ENCODE data around the gene CNOT4.

The CNOT4 gene

DNA sequence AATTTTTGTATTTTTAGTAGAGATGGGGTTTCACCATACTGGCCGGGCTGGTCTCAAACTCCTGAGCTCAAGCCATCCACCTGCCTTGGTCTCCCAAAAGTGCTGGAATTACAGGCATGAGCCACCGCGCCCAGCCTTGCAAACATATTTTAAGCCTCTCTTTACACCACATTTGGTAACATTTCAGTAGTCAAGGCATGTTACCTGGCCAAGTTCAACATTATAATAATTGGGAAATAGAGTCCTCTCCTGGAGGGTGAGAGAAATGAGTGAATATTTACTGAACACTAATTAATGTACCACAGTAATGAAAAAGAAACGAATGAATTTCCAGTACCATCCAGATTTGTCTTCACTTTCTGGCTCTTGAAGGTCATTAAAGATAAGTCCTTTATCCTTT lies 10.0 kb upstream of the CNOT4 start:
- no peak for ATAC-seq
- TF ChIP-seq PPARA (CRISPR knock-in tag; IDR thresholded peaks at IDR 0.05; ENCODE audit: borderline replicate concordance) (no peak), ZNF8 (CRISPR knock-in tag; IDR thresholded peaks at IDR 0.05) (no peak), BACH2 (CRISPR knock-in tag; IDR thresholded peaks at IDR 0.05; ENCODE audit: borderline replicate concordance) (no peak), ZC3H10 (CRISPR knock-in tag; IDR thresholded peaks at IDR 0.05) (no peak), TCF4 (CRISPR knock-in tag; IDR thresholded peaks at IDR 0.05; ENCODE audit: borderline replicate concordance) (no peak), RARB (CRISPR knock-in tag; IDR thresholded peaks at IDR 0.05) (no peak), ARNTL (CRISPR knock-in tag; IDR thresholded peaks at IDR 0.05; ENCODE audit: borderline replicate concordance, low read depth) (no peak), GLIS3 (CRISPR knock-in tag; IDR thresholded peaks at IDR 0.05) (no peak), CSDC2 (CRISPR knock-in tag; IDR thresholded peaks at IDR 0.05) (no peak), ZNF70 (CRISPR knock-in tag; IDR thresholded peaks at IDR 0.05) (no peak), ISL1 (CRISPR knock-in tag; IDR thresholded peaks at IDR 0.05) (no peak)
- TF ChIP-seq, protein P1, sequence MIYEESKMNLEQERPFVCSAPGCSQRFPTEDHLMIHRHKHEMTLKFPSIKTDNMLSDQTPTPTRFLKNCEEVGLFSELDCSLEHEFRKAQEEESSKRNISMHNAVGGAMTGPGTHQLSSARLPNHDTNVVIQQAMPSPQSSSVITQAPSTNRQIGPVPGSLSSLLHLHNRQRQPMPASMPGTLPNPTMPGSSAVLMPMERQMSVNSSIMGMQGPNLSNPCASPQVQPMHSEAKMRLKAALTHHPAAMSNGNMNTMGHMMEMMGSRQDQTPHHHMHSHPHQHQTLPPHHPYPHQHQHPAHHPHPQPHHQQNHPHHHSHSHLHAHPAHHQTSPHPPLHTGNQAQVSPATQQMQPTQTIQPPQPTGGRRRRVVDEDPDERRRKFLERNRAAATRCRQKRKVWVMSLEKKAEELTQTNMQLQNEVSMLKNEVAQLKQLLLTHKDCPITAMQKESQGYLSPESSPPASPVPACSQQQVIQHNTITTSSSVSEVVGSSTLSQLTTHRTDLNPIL (CRISPR knock-in tag; IDR thresholded peaks at IDR 0.05; ENCODE audit: low read depth), result no peak
- TF ChIP-seq, protein P2, sequence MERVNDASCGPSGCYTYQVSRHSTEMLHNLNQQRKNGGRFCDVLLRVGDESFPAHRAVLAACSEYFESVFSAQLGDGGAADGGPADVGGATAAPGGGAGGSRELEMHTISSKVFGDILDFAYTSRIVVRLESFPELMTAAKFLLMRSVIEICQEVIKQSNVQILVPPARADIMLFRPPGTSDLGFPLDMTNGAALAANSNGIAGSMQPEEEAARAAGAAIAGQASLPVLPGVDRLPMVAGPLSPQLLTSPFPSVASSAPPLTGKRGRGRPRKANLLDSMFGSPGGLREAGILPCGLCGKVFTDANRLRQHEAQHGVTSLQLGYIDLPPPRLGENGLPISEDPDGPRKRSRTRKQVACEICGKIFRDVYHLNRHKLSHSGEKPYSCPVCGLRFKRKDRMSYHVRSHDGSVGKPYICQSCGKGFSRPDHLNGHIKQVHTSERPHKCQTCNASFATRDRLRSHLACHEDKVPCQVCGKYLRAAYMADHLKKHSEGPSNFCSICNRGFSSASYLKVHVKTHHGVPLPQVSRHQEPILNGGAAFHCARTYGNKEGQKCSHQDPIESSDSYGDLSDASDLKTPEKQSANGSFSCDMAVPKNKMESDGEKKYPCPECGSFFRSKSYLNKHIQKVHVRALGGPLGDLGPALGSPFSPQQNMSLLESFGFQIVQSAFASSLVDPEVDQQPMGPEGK (CRISPR knock-in tag; IDR thresholded peaks at IDR 0.05; ENCODE audit: borderline replicate concordance), result no peak
- TF ChIP-seq, protein P3, sequence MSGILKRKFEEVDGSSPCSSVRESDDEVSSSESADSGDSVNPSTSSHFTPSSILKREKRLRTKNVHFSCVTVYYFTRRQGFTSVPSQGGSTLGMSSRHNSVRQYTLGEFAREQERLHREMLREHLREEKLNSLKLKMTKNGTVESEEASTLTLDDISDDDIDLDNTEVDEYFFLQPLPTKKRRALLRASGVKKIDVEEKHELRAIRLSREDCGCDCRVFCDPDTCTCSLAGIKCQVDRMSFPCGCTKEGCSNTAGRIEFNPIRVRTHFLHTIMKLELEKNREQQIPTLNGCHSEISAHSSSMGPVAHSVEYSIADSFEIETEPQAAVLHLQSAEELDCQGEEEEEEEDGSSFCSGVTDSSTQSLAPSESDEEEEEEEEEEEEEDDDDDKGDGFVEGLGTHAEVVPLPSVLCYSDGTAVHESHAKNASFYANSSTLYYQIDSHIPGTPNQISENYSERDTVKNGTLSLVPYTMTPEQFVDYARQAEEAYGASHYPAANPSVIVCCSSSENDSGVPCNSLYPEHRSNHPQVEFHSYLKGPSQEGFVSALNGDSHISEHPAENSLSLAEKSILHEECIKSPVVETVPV (CRISPR knock-in tag; IDR thresholded peaks at IDR 0.05), result no peak
- TF ChIP-seq, protein P4, sequence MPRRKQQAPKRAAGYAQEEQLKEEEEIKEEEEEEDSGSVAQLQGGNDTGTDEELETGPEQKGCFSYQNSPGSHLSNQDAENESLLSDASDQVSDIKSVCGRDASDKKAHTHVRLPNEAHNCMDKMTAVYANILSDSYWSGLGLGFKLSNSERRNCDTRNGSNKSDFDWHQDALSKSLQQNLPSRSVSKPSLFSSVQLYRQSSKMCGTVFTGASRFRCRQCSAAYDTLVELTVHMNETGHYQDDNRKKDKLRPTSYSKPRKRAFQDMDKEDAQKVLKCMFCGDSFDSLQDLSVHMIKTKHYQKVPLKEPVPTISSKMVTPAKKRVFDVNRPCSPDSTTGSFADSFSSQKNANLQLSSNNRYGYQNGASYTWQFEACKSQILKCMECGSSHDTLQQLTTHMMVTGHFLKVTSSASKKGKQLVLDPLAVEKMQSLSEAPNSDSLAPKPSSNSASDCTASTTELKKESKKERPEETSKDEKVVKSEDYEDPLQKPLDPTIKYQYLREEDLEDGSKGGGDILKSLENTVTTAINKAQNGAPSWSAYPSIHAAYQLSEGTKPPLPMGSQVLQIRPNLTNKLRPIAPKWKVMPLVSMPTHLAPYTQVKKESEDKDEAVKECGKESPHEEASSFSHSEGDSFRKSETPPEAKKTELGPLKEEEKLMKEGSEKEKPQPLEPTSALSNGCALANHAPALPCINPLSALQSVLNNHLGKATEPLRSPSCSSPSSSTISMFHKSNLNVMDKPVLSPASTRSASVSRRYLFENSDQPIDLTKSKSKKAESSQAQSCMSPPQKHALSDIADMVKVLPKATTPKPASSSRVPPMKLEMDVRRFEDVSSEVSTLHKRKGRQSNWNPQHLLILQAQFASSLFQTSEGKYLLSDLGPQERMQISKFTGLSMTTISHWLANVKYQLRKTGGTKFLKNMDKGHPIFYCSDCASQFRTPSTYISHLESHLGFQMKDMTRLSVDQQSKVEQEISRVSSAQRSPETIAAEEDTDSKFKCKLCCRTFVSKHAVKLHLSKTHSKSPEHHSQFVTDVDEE (CRISPR knock-in tag; IDR thresholded peaks at IDR 0.05), result no peak

DNA sequence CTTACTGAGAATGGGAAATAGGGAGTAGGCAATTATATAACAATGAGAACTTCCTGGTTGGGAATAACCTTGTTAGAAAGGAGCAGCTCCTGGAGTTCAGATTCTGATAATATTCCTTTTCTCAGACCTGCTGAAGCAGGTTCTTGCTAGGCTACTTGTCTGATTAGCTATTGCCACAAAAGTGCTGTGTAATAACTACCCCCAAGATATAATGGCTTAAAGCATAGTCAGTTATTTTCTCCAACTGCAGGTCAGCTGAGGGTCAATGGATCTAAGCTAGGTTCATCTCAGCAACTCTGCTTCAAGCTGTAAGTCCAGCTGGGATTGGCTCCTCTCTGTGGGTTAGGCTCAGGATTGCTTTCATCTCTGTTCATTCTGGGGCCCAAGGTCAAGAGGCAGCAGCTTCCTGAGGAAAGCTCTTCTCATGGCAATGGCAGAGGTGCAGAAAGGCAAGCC lies 9.4 kb upstream of the CNOT4 start:
- ATAC-seq, result no peak

More for the DNA sequence above, 9.4 kb upstream of the CNOT4 start:
- TF ChIP-seq ZFP30 (CRISPR knock-in tag; IDR thresholded peaks at IDR 0.05), result no peak
- TF ChIP-seq BACH2 (CRISPR knock-in tag; IDR thresholded peaks at IDR 0.05; ENCODE audit: borderline replicate concordance), result no peak
- no peak for TF ChIP-seq ZFP3 (CRISPR knock-in tag; IDR thresholded peaks at IDR 0.05)
- no peak for TF ChIP-seq CSDC2 (CRISPR knock-in tag; IDR thresholded peaks at IDR 0.05)
- TF ChIP-seq, protein P2 (CRISPR knock-in tag; IDR thresholded peaks at IDR 0.05; ENCODE audit: borderline replicate concordance), result no peak
- no peak for TF ChIP-seq TOX (CRISPR knock-in tag; IDR thresholded peaks at IDR 0.05; ENCODE audit: borderline replicate concordance)
- no peak for TF ChIP-seq ISL1 (CRISPR knock-in tag; IDR thresholded peaks at IDR 0.05)
- TF ChIP-seq PPARA (CRISPR knock-in tag; IDR thresholded peaks at IDR 0.05; ENCODE audit: borderline replicate concordance), result no peak
- TF ChIP-seq, protein P1 (CRISPR knock-in tag; IDR thresholded peaks at IDR 0.05; ENCODE audit: low read depth), result no peak
- no peak for TF ChIP-seq ZNF565 (CRISPR knock-in tag; conservative IDR thresholded peaks at IDR 0.05; ENCODE audit: low read depth)
- no peak for TF ChIP-seq SNAI2 (CRISPR knock-in tag; IDR thresholded peaks at IDR 0.05)
- TF ChIP-seq, protein P4 (CRISPR knock-in tag; IDR thresholded peaks at IDR 0.05), result no peak
- TF ChIP-seq ZNF8 (CRISPR knock-in tag; IDR thresholded peaks at IDR 0.05), result no peak
- no peak for TF ChIP-seq ZNF70 (CRISPR knock-in tag; IDR thresholded peaks at IDR 0.05)
- TF ChIP-seq OSR1 (CRISPR knock-in tag; IDR thresholded peaks at IDR 0.05), result no peak
- TF ChIP-seq ESRRG (CRISPR knock-in tag; IDR thresholded peaks at IDR 0.05), result no peak
- TF ChIP-seq GLIS3 (CRISPR knock-in tag; IDR thresholded peaks at IDR 0.05), result no peak
- TF ChIP-seq, protein P5, sequence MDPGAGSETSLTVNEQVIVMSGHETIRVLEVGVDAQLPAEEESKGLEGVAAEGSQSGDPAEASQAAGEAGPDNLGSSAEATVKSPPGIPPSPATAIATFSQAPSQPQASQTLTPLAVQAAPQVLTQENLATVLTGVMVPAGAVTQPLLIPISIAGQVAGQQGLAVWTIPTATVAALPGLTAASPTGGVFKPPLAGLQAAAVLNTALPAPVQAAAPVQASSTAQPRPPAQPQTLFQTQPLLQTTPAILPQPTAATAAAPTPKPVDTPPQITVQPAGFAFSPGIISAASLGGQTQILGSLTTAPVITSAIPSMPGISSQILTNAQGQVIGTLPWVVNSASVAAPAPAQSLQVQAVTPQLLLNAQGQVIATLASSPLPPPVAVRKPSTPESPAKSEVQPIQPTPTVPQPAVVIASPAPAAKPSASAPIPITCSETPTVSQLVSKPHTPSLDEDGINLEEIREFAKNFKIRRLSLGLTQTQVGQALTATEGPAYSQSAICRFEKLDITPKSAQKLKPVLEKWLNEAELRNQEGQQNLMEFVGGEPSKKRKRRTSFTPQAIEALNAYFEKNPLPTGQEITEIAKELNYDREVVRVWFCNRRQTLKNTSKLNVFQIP (CRISPR knock-in tag; IDR thresholded peaks at IDR 0.05; ENCODE audit: borderline replicate concordance, low read depth), result no peak
- no peak for TF ChIP-seq ZC3H10 (CRISPR knock-in tag; IDR thresholded peaks at IDR 0.05)
